OCI-LY1 (cell line): ENCODE measurements around the gene MEOX2.

Source experiments
- EZH2 ChIP-seq: fragments of 200-600 bp; sonication (generic), shearing (Covaris generic); IDR thresholded peaks from 2 replicates; pipeline ENCODE4 v1.8.0; 2017; ENCODE audit warnings: borderline replicate concordance, mixed run types, mild to moderate bottlenecking, antibody characterized with exemption, low read length, moderate library complexity, mixed read lengths
- TF ChIP-seq, protein P1 (sequence below): fragments of 200-600 bp; sonication (generic), shearing (Covaris generic); IDR thresholded peaks from 2 replicates; pipeline ENCODE4 v1.5.1; 2017; ENCODE audit warnings: mild to moderate bottlenecking, antibody characterized with exemption, low read length, moderate library complexity, mixed read lengths

DNA sequence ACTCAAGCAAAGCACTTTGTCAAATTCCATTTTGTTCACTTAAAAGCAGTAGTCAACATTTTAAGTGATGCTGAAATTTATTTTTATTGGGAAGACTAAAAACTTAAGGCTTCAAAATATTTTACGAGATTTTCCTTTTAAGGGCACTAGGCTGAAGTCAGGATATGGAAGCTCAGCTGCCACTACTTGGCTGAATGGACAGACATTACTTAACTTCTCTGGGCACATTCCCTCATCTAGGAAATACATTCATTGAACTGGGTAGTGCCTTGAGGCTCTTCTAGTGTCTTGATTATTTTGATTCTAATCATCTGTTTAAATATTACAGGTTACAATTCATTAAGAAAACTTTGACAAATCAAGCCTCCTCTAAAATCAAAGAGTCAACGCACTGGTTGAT, 11.1 kb downstream of the MEOX2 start:
- TF ChIP-seq, protein P1, sequence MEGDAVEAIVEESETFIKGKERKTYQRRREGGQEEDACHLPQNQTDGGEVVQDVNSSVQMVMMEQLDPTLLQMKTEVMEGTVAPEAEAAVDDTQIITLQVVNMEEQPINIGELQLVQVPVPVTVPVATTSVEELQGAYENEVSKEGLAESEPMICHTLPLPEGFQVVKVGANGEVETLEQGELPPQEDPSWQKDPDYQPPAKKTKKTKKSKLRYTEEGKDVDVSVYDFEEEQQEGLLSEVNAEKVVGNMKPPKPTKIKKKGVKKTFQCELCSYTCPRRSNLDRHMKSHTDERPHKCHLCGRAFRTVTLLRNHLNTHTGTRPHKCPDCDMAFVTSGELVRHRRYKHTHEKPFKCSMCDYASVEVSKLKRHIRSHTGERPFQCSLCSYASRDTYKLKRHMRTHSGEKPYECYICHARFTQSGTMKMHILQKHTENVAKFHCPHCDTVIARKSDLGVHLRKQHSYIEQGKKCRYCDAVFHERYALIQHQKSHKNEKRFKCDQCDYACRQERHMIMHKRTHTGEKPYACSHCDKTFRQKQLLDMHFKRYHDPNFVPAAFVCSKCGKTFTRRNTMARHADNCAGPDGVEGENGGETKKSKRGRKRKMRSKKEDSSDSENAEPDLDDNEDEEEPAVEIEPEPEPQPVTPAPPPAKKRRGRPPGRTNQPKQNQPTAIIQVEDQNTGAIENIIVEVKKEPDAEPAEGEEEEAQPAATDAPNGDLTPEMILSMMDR: no peak
- TF ChIP-seq EZH2: no peak
